Aorta (tissue), 5 donors: ENCODE measurements around the gene SMURF2. TPM values are rescaled to one million over a fixed set of nuclear protein-coding genes. Genes with fewer than 3 reads are reported as not detected.

Experiments
- ATAC-seq: fragments of 200-7000 bp; cut with Tn5 transposase; one replicate; pipeline ENCODE4 v1.9.1; 2022; ENCODE audit warnings: moderate library complexity; ENCODE audit not compliant: low FRiP score
- DNase-seq, 2 donors: peaks; one replicate each; pipeline ENCODE4 v3.0.0-alpha.2; 2020
- H3K27ac ChIP-seq, 2 donors: one replicate each; pipeline ENCODE4 v1.5.1; 2013; ENCODE audit warnings: low read length in 2 of 2, mild to moderate bottlenecking in 2 of 2, moderate library complexity in 2 of 2, control low read depth in 1 of 2, inconsistent platforms in 1 of 2, low read depth in 1 of 2
- H3K27me3 ChIP-seq, 2 donors: one replicate each; pipeline ENCODE4 v1.6.1; 2013; ENCODE audit warnings: control low read depth in 1 of 2, low read length in 1 of 2, mild to moderate bottlenecking in 1 of 2, moderate library complexity in 1 of 2; ENCODE audit not compliant: insufficient read depth in 2 of 2, control insufficient read depth in 1 of 2
- H3K36me3 ChIP-seq, 2 donors: one replicate each; pipeline ENCODE4 v1.6.1; 2013; ENCODE audit warnings: control low read depth in 1 of 2, low read length in 1 of 2, mild to moderate bottlenecking in 1 of 2; ENCODE audit not compliant: insufficient read depth in 2 of 2, control insufficient read depth in 1 of 2
- H3K4me1 ChIP-seq, 2 donors: one replicate each; pipeline ENCODE4 v1.6.1; 2013; ENCODE audit warnings: low read length in 2 of 2, control low read depth in 1 of 2, mild to moderate bottlenecking in 1 of 2, moderate library complexity in 1 of 2; ENCODE audit not compliant: insufficient read depth in 2 of 2, control insufficient read depth in 1 of 2
- H3K4me3 ChIP-seq, 2 donors: one replicate each; pipeline ENCODE4 v1.5.1; 2013; ENCODE audit warnings: low read length in 2 of 2, control low read depth in 1 of 2, mild to moderate bottlenecking in 1 of 2
- H3K9me3 ChIP-seq: one replicate; pipeline ENCODE4 v1.6.1; 2013; ENCODE audit warnings: mild to moderate bottlenecking, low read length; ENCODE audit not compliant: control insufficient read depth
- WGBS, 2 donors: extraction: QIAGEN DNeasy Blood & Tissue Kit; methylation state at CpG; one replicate each; pipeline ENCODE4 v1.1.7; 2013; 5-methylcytosine and 5-hydroxymethylcytosine counted together
- intact Hi-C, 2 donors: fragments of 100-400 bp; cut with DNase I; formaldehyde crosslinking; loops; one replicate each; pipeline versions ENCODE4 v1.14.2 to v1.15.0; 2022
- polyA plus RNA-seq, 2 donors: library from polyadenylated mRNA; stranded (reverse); fragments of 200-250 nt; gene quantifications; one replicate each; pipeline ENCODE4 v1.2.3, GENCODE V29; 2013
- total RNA-seq, 2 donors: library from RNA; stranded (reverse); fragmentation: NEBNext Ultra II Directional; extraction: Animal tissue kit (Norgen Biotek cat#: 25700); gene quantifications; one replicate each; pipeline ENCODE4 v1.2.1, GENCODE V29; 2021
- donor health status: healthy with polysubstance abuse.
- donor health status: Bipolar disorder and iron deficiency.
- donor health status: DM: no; HTN: no; CAD: no.
- donor health status: DM: no; HTN: no; CAD: no.
- donor health status: DM: yes; HTN: yes; CAD: no.

SMURF2 gene
- total and polyA plus RNA-seq, 4 donors: 11.3 to 62.1 (median 24.4) TPM

DNA sequence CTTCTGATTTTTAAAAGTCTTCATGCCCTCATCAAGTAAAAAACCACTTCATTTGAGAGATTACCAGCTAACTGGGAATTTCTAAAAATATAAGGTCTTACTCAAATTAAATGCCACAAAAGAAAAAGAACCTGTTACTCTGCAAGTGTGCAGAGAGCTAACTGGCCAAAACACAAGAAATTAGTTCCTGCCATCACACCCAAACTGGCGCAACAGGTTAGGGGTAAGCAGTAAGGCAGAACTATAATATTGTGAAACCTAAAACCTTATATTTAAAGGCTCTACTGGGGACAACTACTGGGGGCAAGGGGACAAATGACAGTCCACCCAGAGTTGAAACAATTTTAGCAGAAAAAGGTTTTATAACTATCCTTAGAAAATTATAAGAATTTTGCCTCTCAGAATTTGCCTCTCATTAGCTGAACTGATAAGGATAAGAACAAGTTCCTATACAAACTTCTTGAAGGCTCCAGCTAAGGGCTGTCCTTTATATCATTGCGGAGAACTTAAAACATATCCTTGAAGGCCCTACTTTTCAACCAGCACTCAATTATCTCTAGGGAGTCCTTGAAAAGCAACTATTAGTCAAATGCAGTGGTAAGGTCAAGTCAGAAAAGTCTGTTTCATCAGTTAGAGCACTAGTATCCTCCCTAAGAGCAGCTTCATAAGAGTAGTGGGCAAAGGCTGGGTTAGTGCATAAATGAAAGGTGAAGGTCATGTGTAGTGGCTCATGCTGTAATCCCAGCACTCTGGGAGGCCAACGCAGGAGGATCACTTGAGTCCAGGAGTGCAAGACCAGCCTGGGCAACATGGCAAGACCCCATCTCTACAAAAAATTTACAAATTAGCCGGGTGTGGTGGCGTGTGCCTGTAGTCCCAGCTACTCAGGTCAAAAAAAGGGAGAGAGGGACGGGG is 31.5 kb downstream of the SMURF2 start:
- ATAC-seq (no peak), DNase-seq (no peak)
- Histone ChIP-seq H3K9me3 (no peaks in the 10 kb centered on the region), H3K27me3 (no peaks in the 10 kb centered on the region), H3K4me3 (no peak overlapping the region), H3K27ac (no peak overlapping the region), H3K36me3 (peaks cover 0 to 2% of the 10 kb centered on the region in 2 donors), H3K4me1 (no peaks in the 10 kb centered on the region)
- 94% methylated on average over 6 of the region's 6 CpGs for WGBS, 2 donors
- intact Hi-C loops: no loop called here

DNA sequence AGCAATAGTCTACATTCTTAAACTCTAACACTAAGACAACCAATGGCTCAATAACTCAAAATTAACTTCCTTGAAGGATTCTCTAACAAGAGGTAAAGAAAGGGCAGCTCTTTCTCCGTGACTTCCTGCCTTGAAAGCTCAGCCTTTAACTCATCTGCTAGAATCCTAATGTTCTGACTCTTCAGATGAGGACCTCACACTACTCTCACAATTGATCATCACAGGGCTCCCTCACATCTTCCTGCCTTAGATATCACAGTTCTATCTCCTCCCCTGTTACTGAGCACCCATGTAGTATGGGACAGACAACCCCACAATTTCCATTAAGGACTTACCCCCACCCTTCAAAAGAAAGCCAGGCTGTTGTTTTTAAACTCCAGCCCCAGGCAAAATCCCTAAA is 33.5 kb downstream of the SMURF2 start:
- DNase-seq: no peak
- intact Hi-C loops: loop anchor here in 1 of 2 donors (10.0 kb wide), 1 partner anchor 54 kb away; no protein-coding TSS in a partner anchor

DNA sequence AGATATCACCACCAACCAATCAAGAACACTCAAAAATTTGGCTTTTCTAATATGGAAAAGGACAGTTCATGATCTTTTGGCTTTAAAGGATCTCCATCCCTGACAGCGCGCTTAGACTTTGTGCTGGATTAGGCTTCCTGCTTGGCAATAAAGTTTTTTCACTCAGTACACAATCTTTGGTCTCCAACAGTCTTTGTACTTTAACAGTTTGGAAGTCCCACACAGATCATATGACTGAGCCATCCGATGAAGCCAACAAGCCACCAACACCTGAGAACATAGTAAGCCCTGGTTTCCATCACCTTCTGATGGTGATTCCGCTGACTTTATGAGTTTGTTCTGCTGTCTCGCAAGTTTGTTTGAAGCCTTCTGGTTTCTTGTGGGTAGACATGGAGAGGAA is 34.3 kb downstream of the SMURF2 start:
- intact Hi-C loops: loop anchor here in 1 of 2 donors (10.0 kb wide), 1 partner anchor 53 kb away; no protein-coding TSS in a partner anchor
- Histone ChIP-seq H3K4me3 (no peak overlapping the region), H3K27me3 (no peaks in the 10 kb centered on the region), H3K9me3 (no peaks in the 10 kb centered on the region), H3K4me1 (no peaks in the 10 kb centered on the region), H3K27ac (no peak overlapping the region), H3K36me3 (no peaks in the 10 kb centered on the region)
- WGBS, 2 donors: 97 to 98% methylated on average over 5 of the region's 5 CpGs
- ATAC-seq (no peak), DNase-seq (no peak)

More for the DNA sequence above, 33.5 kb downstream of the SMURF2 start:
- ATAC-seq: no peak
- H3K4me3 ChIP-seq: no peak overlapping the region
- H3K27ac ChIP-seq: no peak overlapping the region
- H3K36me3 ChIP-seq: no peaks in the 10 kb centered on the region
- no peaks in the 10 kb centered on the region for H3K27me3 ChIP-seq
- WGBS, 2 donors: 94 to 100% methylated on average over 1 of the region's 1 CpG
- H3K9me3 ChIP-seq: no peaks in the 10 kb centered on the region
- no peaks in the 10 kb centered on the region for H3K4me1 ChIP-seq

DNA sequence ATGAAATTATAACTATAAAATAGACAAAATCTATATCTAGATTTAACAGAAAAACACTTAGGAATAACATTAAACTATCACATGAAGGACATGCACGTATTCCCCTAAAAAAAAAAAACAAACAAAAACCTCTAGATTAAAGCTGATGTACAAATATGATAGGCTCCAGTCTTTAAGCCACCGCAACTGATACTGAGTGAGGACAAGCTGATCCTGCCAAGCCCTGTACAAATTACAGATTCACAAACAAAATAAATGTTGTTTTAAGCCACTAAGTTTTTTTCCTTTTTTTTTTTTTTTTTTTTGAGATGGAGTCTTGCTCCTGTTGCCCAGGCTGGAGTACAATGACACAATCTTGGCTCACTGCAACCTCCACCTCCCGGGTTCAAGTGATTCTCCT is 35.3 kb downstream of the SMURF2 start:
- no peak for DNase-seq
- Histone ChIP-seq H3K9me3 (no peaks in the 10 kb centered on the region), H3K4me1 (peaks cover 0 to 2% of the 10 kb centered on the region in 2 donors), H3K27ac (no peak overlapping the region), H3K36me3 (no peaks in the 10 kb centered on the region), H3K27me3 (no peaks in the 10 kb centered on the region), H3K4me3 (no peak overlapping the region)
- intact Hi-C loops: loop anchor here in 1 of 2 donors (10.0 kb wide), 1 partner anchor 52 kb away; no protein-coding TSS in a partner anchor
- 24 to 27% methylated on average over 3 of the region's 3 CpGs for WGBS, 2 donors
- ATAC-seq: no peak

DNA sequence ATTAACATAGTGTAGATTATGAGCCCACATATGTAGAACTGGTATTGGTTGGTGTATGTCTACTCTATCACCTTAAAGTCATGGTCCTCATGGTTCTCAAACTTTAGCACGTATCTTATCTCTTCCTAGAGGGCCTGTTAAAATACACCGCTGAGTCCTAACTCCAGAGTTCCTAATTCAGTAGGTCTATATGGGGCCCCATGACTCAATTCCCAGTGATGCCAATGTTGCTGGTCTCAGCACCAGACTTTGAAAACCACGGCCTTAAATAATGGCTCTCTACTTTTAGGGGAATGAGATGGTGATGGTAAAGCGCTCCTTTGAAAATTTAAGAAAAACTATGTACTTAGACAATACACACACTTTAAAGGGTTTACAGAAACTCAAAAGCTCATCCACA is 36.6 kb downstream of the SMURF2 start:
- ATAC-seq: no peak
- intact Hi-C loops: loop anchor here in 1 of 2 donors (10.0 kb wide), 1 partner anchor 51 kb away; no protein-coding TSS in a partner anchor
- Histone ChIP-seq H3K4me1 (peaks cover 0 to 2% of the 10 kb centered on the region in 2 donors), H3K9me3 (no peaks in the 10 kb centered on the region), H3K27ac (no peak overlapping the region), H3K36me3 (no peaks in the 10 kb centered on the region), H3K27me3 (no peaks in the 10 kb centered on the region), H3K4me3 (no peak overlapping the region)
- 79 to 85% methylated on average over 4 of the region's 4 CpGs for WGBS, 2 donors
- DNase-seq: no peak

DNA sequence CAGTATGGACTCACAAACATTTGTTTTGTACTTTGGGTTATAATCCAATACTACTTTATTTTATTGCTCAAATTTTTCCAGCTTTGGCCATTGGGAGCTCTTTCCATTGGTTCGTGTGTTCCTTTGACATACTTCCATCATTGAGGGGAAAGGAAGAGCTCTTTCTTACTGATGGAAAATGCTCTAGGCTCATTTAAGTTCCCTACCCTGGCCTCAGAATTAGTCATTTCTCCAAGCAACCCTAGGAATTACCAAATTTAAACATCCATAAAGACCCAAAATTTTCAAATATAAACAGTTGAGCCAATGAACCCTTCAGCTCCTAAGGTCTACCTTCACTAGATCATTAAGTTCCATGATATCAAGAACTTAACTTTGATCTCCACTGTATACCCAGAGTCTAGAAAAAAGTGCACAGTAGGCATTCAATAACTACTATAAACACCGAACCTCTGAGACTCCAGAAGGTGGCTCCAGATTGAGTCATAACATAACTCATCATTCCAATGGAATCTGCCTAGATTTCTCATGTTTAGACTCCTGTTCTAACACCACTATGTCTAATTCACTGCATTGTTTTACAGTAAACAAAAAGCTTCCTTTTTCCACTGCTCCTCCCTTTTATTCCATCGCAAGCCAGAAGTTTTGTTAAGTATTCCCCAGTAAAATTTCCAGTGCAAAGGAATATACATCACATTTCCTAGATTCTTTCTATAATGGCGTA is 39.0 kb downstream of the SMURF2 start:
- WGBS, 2 donors: 52% methylated on average over 4 of the region's 4 CpGs
- intact Hi-C loops: loop anchor here in 1 of 2 donors (10.0 kb wide), 1 partner anchor 48 kb away; no protein-coding TSS in a partner anchor
- Histone ChIP-seq H3K36me3 (no peaks in the 10 kb centered on the region), H3K27ac (no peak overlapping the region), H3K4me1 (peaks cover 0 to 2% of the 10 kb centered on the region in 2 donors), H3K9me3 (no peaks in the 10 kb centered on the region), H3K27me3 (no peaks in the 10 kb centered on the region), H3K4me3 (no peak overlapping the region)
- DNase-seq (no peak), ATAC-seq (no peak)

DNA sequence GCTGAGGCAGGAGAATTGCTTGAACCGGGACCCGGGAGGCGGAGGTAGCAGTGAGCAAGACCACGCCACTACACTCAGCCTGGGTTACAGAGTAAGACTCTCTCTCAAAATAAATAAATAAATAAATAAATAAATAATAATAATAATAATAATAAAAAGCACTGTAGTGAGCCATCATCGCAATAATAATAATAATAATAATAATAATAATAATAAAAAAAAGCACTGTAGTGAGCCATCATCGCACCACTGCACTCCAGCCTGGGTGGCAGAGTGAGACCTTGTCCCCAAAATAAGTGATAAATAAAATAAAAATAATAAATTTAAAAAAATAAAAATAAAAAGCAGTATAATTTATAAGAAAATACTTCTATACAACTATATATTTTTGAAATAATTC is 40.3 kb downstream of the SMURF2 start:
- no peak for DNase-seq
- ATAC-seq: no peak
- Histone ChIP-seq H3K27me3 (no peaks in the 10 kb centered on the region), H3K36me3 (no peaks in the 10 kb centered on the region), H3K9me3 (no peaks in the 10 kb centered on the region), H3K4me3 (no peak overlapping the region), H3K27ac (no peak overlapping the region), H3K4me1 (peaks cover 0 to 2% of the 10 kb centered on the region in 2 donors)
- WGBS, 2 donors: 98% methylated on average over 6 of the region's 6 CpGs
- intact Hi-C loops: loop anchor here in 1 of 2 donors (10.0 kb wide), 1 partner anchor 47 kb away; no protein-coding TSS in a partner anchor

DNA sequence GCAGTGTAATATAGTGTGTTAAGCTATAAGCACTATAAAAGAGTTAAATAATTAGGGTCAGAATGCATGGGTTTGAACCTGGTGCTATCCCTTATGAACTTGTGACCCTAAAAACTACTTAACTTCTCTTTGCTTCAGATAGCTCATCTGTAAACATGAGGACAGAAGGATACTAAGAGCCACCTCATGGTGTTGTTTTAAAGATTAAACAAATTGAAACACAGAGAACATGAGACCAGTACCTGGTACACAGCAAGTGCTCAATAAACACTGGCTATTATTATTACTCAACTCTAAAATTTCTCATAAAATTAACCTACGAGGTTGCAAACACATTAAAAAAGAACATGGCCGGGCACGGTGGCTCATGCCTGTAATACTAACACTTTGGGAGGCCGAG is 43.3 kb downstream of the SMURF2 start:
- Histone ChIP-seq H3K9me3 (no peaks in the 10 kb centered on the region), H3K4me1 (peaks cover 2 to 7% of the 10 kb centered on the region in 2 donors), H3K36me3 (no peaks in the 10 kb centered on the region), H3K27ac (no peak overlapping the region), H3K27me3 (no peaks in the 10 kb centered on the region), H3K4me3 (no peak overlapping the region)
- intact Hi-C loops: no loop called here
- ATAC-seq (no peak), DNase-seq (no peak)
- 96 to 97% methylated on average over 4 of the region's 4 CpGs for WGBS, 2 donors
